Thyroid gland (tissue), 4 donors: ENCODE data around the gene MUC4.
"Not testable (repeated sequence)": the region's sequence is repeated elsewhere in the genome, so short reads cannot be mapped to it uniquely, and the experiment has no call there.

Source experiments
- CTCF ChIP-seq, 6 experiments: fragments of 200-600 bp in 3 of 6; fragments of 450-650 bp in 3 of 6; sonication (generic) in 3 of 6; IDR thresholded peaks; one replicate each; pipeline ENCODE4 v1.5.1; 2016 to 2019; ENCODE audit warnings: antibody characterized with exemption in 6 of 6, mild to moderate bottlenecking in 2 of 6, inconsistent platforms in 1 of 6, moderate library complexity in 1 of 6
- POLR2A ChIP-seq, 2 donors: fragments of 450-650 bp; IDR thresholded peaks; one replicate each; pipeline ENCODE4 v1.6.1; 2017; ENCODE audit warnings: antibody characterized with exemption in 2 of 2, mild to moderate bottlenecking in 2 of 2, moderate library complexity in 1 of 2

- not testable (repeated sequence) for TF ChIP-seq CTCF, POLR2A (IDR thresholded peaks at IDR 0.05)
Measured at GRCh38 chr3:195781236-195781635, 30.5 kb downstream of the MUC4 start.
